ENCODE measurements around the gene THNSL1. TPM values are rescaled to one million over a fixed set of nuclear protein-coding genes. Genes with fewer than 3 reads are reported as not detected.

Gene THNSL1
- total and polyA plus RNA-seq, 9 of the 15 experiments (the other 6 are each of a cell fraction or from before 2014, with no cell fraction given): 4.5 to 8.6 (median 6.3) TPM

DNA sequence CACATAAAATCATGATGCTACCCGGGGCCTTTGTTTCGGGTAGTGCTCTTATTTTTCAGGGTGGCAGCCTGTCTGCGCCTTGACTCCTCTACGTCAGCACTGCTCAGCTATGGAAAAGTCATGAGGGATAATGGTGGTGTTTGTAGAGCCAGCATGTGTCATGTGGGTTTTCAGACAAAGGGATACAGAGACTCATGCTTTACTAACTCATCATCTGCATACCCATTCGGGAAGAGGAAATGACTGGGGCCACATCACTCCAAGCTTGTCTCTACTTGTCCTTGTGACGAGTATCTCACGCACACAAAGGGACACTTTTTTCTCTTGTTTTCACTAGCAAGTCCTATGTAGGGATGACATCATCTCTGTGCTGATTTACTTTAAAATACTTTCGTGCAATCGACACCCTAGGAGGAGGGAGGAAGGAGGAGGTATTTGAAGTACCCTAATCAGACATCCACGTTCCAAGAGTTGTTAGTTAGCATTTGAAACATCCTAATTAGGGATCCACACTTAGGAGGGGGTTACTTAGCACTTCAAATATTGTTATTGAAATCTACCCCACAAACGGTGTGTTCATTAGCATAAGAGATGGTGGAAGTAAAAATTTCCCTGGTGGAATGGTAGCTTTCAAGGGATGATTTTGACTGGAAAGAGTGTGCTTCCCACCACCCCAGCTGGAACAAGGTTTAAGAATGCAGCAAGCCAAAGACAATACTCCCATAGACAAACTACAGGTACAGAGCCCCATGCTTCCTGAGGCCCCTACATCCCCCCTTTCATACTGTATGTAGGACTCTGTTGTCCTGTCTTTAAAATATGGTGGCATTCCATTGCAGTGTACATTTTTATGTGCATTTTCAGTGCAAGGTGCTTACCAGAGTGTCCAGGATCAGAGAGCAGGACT lies 52.0 kb downstream of the THNSL1 start (continued):
- TF ChIP-seq, protein P1, sequence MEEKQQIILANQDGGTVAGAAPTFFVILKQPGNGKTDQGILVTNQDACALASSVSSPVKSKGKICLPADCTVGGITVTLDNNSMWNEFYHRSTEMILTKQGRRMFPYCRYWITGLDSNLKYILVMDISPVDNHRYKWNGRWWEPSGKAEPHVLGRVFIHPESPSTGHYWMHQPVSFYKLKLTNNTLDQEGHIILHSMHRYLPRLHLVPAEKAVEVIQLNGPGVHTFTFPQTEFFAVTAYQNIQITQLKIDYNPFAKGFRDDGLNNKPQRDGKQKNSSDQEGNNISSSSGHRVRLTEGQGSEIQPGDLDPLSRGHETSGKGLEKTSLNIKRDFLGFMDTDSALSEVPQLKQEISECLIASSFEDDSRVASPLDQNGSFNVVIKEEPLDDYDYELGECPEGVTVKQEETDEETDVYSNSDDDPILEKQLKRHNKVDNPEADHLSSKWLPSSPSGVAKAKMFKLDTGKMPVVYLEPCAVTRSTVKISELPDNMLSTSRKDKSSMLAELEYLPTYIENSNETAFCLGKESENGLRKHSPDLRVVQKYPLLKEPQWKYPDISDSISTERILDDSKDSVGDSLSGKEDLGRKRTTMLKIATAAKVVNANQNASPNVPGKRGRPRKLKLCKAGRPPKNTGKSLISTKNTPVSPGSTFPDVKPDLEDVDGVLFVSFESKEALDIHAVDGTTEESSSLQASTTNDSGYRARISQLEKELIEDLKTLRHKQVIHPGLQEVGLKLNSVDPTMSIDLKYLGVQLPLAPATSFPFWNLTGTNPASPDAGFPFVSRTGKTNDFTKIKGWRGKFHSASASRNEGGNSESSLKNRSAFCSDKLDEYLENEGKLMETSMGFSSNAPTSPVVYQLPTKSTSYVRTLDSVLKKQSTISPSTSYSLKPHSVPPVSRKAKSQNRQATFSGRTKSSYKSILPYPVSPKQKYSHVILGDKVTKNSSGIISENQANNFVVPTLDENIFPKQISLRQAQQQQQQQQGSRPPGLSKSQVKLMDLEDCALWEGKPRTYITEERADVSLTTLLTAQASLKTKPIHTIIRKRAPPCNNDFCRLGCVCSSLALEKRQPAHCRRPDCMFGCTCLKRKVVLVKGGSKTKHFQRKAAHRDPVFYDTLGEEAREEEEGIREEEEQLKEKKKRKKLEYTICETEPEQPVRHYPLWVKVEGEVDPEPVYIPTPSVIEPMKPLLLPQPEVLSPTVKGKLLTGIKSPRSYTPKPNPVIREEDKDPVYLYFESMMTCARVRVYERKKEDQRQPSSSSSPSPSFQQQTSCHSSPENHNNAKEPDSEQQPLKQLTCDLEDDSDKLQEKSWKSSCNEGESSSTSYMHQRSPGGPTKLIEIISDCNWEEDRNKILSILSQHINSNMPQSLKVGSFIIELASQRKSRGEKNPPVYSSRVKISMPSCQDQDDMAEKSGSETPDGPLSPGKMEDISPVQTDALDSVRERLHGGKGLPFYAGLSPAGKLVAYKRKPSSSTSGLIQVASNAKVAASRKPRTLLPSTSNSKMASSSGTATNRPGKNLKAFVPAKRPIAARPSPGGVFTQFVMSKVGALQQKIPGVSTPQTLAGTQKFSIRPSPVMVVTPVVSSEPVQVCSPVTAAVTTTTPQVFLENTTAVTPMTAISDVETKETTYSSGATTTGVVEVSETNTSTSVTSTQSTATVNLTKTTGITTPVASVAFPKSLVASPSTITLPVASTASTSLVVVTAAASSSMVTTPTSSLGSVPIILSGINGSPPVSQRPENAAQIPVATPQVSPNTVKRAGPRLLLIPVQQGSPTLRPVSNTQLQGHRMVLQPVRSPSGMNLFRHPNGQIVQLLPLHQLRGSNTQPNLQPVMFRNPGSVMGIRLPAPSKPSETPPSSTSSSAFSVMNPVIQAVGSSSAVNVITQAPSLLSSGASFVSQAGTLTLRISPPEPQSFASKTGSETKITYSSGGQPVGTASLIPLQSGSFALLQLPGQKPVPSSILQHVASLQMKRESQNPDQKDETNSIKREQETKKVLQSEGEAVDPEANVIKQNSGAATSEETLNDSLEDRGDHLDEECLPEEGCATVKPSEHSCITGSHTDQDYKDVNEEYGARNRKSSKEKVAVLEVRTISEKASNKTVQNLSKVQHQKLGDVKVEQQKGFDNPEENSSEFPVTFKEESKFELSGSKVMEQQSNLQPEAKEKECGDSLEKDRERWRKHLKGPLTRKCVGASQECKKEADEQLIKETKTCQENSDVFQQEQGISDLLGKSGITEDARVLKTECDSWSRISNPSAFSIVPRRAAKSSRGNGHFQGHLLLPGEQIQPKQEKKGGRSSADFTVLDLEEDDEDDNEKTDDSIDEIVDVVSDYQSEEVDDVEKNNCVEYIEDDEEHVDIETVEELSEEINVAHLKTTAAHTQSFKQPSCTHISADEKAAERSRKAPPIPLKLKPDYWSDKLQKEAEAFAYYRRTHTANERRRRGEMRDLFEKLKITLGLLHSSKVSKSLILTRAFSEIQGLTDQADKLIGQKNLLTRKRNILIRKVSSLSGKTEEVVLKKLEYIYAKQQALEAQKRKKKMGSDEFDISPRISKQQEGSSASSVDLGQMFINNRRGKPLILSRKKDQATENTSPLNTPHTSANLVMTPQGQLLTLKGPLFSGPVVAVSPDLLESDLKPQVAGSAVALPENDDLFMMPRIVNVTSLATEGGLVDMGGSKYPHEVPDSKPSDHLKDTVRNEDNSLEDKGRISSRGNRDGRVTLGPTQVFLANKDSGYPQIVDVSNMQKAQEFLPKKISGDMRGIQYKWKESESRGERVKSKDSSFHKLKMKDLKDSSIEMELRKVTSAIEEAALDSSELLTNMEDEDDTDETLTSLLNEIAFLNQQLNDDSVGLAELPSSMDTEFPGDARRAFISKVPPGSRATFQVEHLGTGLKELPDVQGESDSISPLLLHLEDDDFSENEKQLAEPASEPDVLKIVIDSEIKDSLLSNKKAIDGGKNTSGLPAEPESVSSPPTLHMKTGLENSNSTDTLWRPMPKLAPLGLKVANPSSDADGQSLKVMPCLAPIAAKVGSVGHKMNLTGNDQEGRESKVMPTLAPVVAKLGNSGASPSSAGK (IDR thresholded peaks at IDR 0.05): no peak
- no peak for TF ChIP-seq HNRNPL (IDR thresholded peaks at IDR 0.05; ENCODE audit: low read depth, low read length)
- TF ChIP-seq, protein P2, sequence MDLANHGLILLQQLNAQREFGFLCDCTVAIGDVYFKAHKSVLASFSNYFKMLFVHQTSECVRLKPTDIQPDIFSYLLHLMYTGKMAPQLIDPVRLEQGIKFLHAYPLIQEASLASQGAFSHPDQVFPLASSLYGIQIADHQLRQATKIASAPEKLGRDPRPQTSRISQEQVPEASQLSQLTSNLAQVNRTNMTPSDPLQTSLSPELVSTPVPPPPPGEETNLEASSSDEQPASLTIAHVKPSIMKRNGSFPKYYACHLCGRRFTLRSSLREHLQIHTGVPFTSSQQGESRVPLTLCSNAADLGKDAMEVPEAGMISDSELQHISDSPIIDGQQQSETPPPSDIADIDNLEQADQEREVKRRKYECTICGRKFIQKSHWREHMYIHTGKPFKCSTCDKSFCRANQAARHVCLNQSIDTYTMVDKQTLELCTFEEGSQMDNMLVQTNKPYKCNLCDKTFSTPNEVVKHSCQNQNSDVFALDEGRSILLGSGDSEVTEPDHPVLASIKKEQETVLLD (IDR thresholded peaks at IDR 0.05): no peak
- no peak for TF ChIP-seq NCOA6 (IDR thresholded peaks at IDR 0.05)
- no peak for TF ChIP-seq MAZ (CRISPR knock-in tag; conservative IDR thresholded peaks at IDR 0.05 in 1 of 2, IDR thresholded peaks at IDR 0.05 in 1 of 2)
- no peak for TF ChIP-seq SMAD1 (IDR thresholded peaks at IDR 0.05; ENCODE audit: low read depth, low read length, partially characterized antibody)
